GM21786 (cell line): ENCODE measurements around the gene CNTNAP2.

Experiments
- ATAC-seq: cut with Tn5 transposase; IDR thresholded peaks from one replicate; pipeline ENCODE4 v1.9.1; 2021; ENCODE audit not compliant: unreplicated experiment

CNTNAP2 gene

GRCh38 chr7:146740039-146740438, 623.4 kb downstream of the CNTNAP2 start:
- ATAC-seq = no peak

GRCh38 chr7:146741911-146742310, 625.3 kb downstream of the CNTNAP2 start:
- no peak for ATAC-seq

GRCh38 chr7:146754385-146754784, 637.8 kb downstream of the CNTNAP2 start:
- no peak for ATAC-seq

GRCh38 chr7:146755585-146755984, 639.0 kb downstream of the CNTNAP2 start:
- ATAC-seq = no peak

GRCh38 chr7:146764458-146764857, 647.9 kb downstream of the CNTNAP2 start:
- ATAC-seq = no peak

GRCh38 chr7:146768957-146769356, 652.4 kb downstream of the CNTNAP2 start:
- ATAC-seq = no peak

- no peak for ATAC-seq
Measured at GRCh38 chr7:146772601-146773000, 656.0 kb downstream of the CNTNAP2 start.

GRCh38 chr7:146773506-146773905, 656.9 kb downstream of the CNTNAP2 start:
- ATAC-seq = no peak

GRCh38 chr7:146781352-146782116, 664.9 kb downstream of the CNTNAP2 start:
- ATAC-seq = no peak

GRCh38 chr7:146787266-146787665, 670.7 kb downstream of the CNTNAP2 start:
- ATAC-seq = no peak

- ATAC-seq = no peak
Measured at GRCh38 chr7:146788008-146788407, 671.4 kb downstream of the CNTNAP2 start.

GRCh38 chr7:146791344-146792285, 675.0 kb downstream of the CNTNAP2 start:
- no peak for ATAC-seq

GRCh38 chr7:146804620-146805019, 688.0 kb downstream of the CNTNAP2 start:
- ATAC-seq = no peak

GRCh38 chr7:146805082-146805481, 688.5 kb downstream of the CNTNAP2 start:
- ATAC-seq = no peak

- ATAC-seq = no peak
Measured at GRCh38 chr7:146826329-146826728, 709.7 kb downstream of the CNTNAP2 start.

GRCh38 chr7:146830686-146831085, 714.1 kb downstream of the CNTNAP2 start:
- no peak for ATAC-seq

GRCh38 chr7:146831875-146832274, 715.3 kb downstream of the CNTNAP2 start:
- ATAC-seq = no peak

GRCh38 chr7:146844405-146844804, 727.8 kb downstream of the CNTNAP2 start:
- ATAC-seq = no peak

GRCh38 chr7:146858690-146859089, 742.1 kb downstream of the CNTNAP2 start:
- ATAC-seq = no peak

- ATAC-seq = no peak
Measured at GRCh38 chr7:146861701-146862100, 745.1 kb downstream of the CNTNAP2 start.

GRCh38 chr7:146862415-146862814, 745.8 kb downstream of the CNTNAP2 start:
- no peak for ATAC-seq

GRCh38 chr7:146864644-146865043, 748.0 kb downstream of the CNTNAP2 start:
- ATAC-seq = no peak
